Skin epidermis (tissue), 12 donors: ENCODE results near the gene PDGFA.

Experiments used
- H3K27ac ChIP-seq, 21 experiments: fragments of 200-600 bp; sonication (generic) in 11 of 21; one replicate each; pipeline ENCODE4 v1.5.0; 2020; ENCODE audit warnings: mild to moderate bottlenecking in 3 of 21, inconsistent platforms in 2 of 21, moderate library complexity in 2 of 21
- H3K4me3 ChIP-seq, 7 experiments: fragments of 200-600 bp; sonication (generic) in 2 of 7; one replicate each; pipeline ENCODE4 v1.5.0; 2020; ENCODE audit warnings: inconsistent platforms in 2 of 7, mild to moderate bottlenecking in 2 of 7, moderate library complexity in 1 of 7

The PDGFA gene

GRCh38 chr7:519484-520390 lies at the start of gene PDGFA:
TSS of gene PDGFA (minus strand) at chr7:519846. CDS start at chr7:519001, 845 bp downstream.
- Histone ChIP-seq H3K27ac (peak within 1 kb of the TSS; percentile 13 to 87 (median 71)), H3K4me3 (peak within 1 kb of the TSS; percentile 42 to 66 (median 56))

GRCh38 chr7:568031-568951 lies 48.6 kb upstream of the PDGFA start:
- H3K4me3 ChIP-seq = no peak overlapping the region
- H3K27ac ChIP-seq = peak overlapping the region in 2 of 21 experiments; percentile 11 to 24

GRCh38 chr7:567305-567883 lies 47.7 kb upstream of the PDGFA start:
- Histone ChIP-seq H3K4me3 (no peak overlapping the region), H3K27ac (no peak overlapping the region)

GRCh38 chr7:566100-566499 lies 46.5 kb upstream of the PDGFA start:
- no peak overlapping the region for H3K27ac ChIP-seq
- no peak overlapping the region for H3K4me3 ChIP-seq

- no peak overlapping the region for H3K27ac ChIP-seq
- no peak overlapping the region for H3K4me3 ChIP-seq
Measured at GRCh38 chr7:564176-564865, 44.7 kb upstream of the PDGFA start.

GRCh38 chr7:563629-564170 lies 44.1 kb upstream of the PDGFA start:
- H3K4me3 ChIP-seq = no peak overlapping the region
- no peak overlapping the region for H3K27ac ChIP-seq

- H3K27ac ChIP-seq = no peak overlapping the region
- no peak overlapping the region for H3K4me3 ChIP-seq
Measured at GRCh38 chr7:562789-563628, 43.4 kb upstream of the PDGFA start.

GRCh38 chr7:562374-562675 lies 42.7 kb upstream of the PDGFA start:
- H3K4me3 ChIP-seq = no peak overlapping the region
- no peak overlapping the region for H3K27ac ChIP-seq

GRCh38 chr7:561631-562373 lies 42.2 kb upstream of the PDGFA start:
- Histone ChIP-seq H3K4me3 (no peak overlapping the region), H3K27ac (no peak overlapping the region)

- no peak overlapping the region for H3K4me3 ChIP-seq
- no peak overlapping the region for H3K27ac ChIP-seq
Measured at GRCh38 chr7:560966-561630, 41.5 kb upstream of the PDGFA start.

- H3K27ac ChIP-seq = no peak overlapping the region
Measured at GRCh38 chr7:559396-559705, 39.7 kb upstream of the PDGFA start.

GRCh38 chr7:557558-557881 lies 37.9 kb upstream of the PDGFA start:
- no peak overlapping the region for H3K27ac ChIP-seq
- no peak overlapping the region for H3K4me3 ChIP-seq

More at GRCh38 chr7:559396-559705, 39.7 kb upstream of the PDGFA start:
- H3K4me3 ChIP-seq = no peak overlapping the region

GRCh38 chr7:556837-557557 lies 37.4 kb upstream of the PDGFA start:
- no peak overlapping the region for H3K27ac ChIP-seq
- H3K4me3 ChIP-seq = no peak overlapping the region

GRCh38 chr7:556291-556826 lies 36.7 kb upstream of the PDGFA start:
- Histone ChIP-seq H3K27ac (no peak overlapping the region), H3K4me3 (no peak overlapping the region)

- Histone ChIP-seq H3K4me3 (no peak overlapping the region), H3K27ac (no peak overlapping the region)
Measured at GRCh38 chr7:555551-556160, 36.0 kb upstream of the PDGFA start.

GRCh38 chr7:553636-554111 lies 34.0 kb upstream of the PDGFA start:
- no peak overlapping the region for H3K27ac ChIP-seq

More at GRCh38 chr7:553636-554111, 34.0 kb upstream of the PDGFA start:
- no peak overlapping the region for H3K4me3 ChIP-seq
